ENCODE results near the gene RNF128.
A peak's percentile ranks its signal among the peaks of the same experiment; 100 is the strongest.
"Not testable (repeated sequence)": the region's sequence is repeated elsewhere in the genome, so short reads cannot be mapped to it uniquely, and the experiment has no call there.

The RNF128 gene

GRCh38 chrX:106725931-106726330, 570 bp upstream of the RNF128 start:
- H3K27ac Mint-ChIP-seq, result no peak overlapping the region
- H3K4me3 Mint-ChIP-seq, result peak overlapping the region; percentile 53
- no peaks in the 10 kb centered on the region for H3K36me3 Mint-ChIP-seq
- CTCF ChIA-PET, result no interaction called here
- peaks cover 8% of the 10 kb centered on the region for H3K4me1 Mint-ChIP-seq
- DNase-seq, result no peak
- H3K9me3 Mint-ChIP-seq, result no peaks in the 10 kb centered on the region
- peaks cover 37% of the 10 kb centered on the region for H3K27me3 Mint-ChIP-seq

- Mint-ChIP-seq H3K36me3 (no peaks in the 10 kb centered on the region), H3K4me1 (peaks cover 8% of the 10 kb centered on the region), H3K27ac (no peak overlapping the region), H3K27me3 (peaks cover 37% of the 10 kb centered on the region), H3K4me3 (no peak overlapping the region), H3K9me3 (no peaks in the 10 kb centered on the region)
- CTCF ChIA-PET, result no interaction called here
- no peak for DNase-seq
Measured at GRCh38 chrX:106728337-106728736, 1.8 kb downstream of the RNF128 start.

GRCh38 chrX:106730401-106730800, 3.9 kb downstream of the RNF128 start:
- no peak overlapping the region for H3K27ac Mint-ChIP-seq
- no peaks in the 10 kb centered on the region for H3K36me3 Mint-ChIP-seq
- no peak for DNase-seq
- peaks cover 29% of the 10 kb centered on the region for H3K27me3 Mint-ChIP-seq
- peaks cover 8% of the 10 kb centered on the region for H3K4me1 Mint-ChIP-seq
- CTCF ChIA-PET, result no interaction called here
- no peak overlapping the region for H3K4me3 Mint-ChIP-seq
- H3K9me3 Mint-ChIP-seq, result no peaks in the 10 kb centered on the region

GRCh38 chrX:106731590-106731989, 5.1 kb downstream of the RNF128 start:
- Mint-ChIP-seq H3K27me3 (peaks cover 19% of the 10 kb centered on the region), H3K4me3 (no peak overlapping the region), H3K9me3 (no peaks in the 10 kb centered on the region), H3K36me3 (no peaks in the 10 kb centered on the region), H3K4me1 (no peaks in the 10 kb centered on the region), H3K27ac (no peak overlapping the region)
- CTCF ChIA-PET, result no interaction called here
- DNase-seq, result no peak

DNA sequence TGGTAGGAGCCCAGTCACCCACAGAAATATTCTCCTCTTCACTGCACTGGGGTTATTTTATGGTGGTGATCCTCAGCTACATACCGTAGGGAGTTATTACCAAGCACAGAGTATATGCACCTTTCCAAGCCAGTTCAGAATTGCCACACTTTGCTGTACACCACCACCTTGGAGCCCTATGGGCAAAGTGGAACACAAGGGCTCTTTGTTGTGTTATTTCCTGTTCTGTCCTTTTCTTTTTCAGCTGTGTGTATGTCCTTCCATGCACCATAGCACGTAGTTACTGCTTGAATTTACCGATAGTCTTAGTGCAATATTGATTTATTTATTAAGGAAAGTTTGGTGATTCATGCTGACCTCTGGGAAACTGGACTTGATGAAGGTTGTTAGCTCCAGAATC, 8.3 kb downstream of the RNF128 start:
- Mint-ChIP-seq H3K4me3 (no peak overlapping the region), H3K9me3 (no peaks in the 10 kb centered on the region), H3K27me3 (no peaks in the 10 kb centered on the region)

GRCh38 chrX:106740193-106740780, 13.8 kb downstream of the RNF128 start:
- CTCF ChIA-PET, result no interaction called here
- no peaks in the 10 kb centered on the region for H3K9me3 Mint-ChIP-seq

More for the DNA sequence above, 8.3 kb downstream of the RNF128 start:
- DNase-seq, result no peak
- Mint-ChIP-seq H3K36me3 (no peaks in the 10 kb centered on the region), H3K4me1 (no peaks in the 10 kb centered on the region), H3K27ac (no peak overlapping the region)
- CTCF ChIA-PET, result no interaction called here

DNA sequence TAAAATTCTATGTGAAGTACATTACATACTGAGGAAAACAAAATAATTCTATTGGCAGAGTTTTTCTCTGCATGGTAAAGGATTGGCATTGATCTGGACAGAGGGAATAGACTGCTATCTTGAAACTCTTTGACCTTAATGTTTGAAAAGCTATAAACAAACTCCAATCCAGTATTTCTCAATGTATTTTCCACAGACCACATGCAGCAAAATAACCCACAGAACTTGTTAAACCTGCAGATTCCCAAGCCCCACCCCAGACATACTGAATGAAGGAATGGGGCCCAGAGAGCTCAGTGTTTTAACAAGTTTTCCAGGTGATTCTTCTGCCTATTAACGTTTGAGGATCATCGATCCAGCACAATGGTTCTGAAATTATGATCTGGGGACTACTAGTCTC, 15.7 kb downstream of the RNF128 start:
- Mint-ChIP-seq H3K4me3 (no peak overlapping the region), H3K4me1 (no peaks in the 10 kb centered on the region), H3K27me3 (no peaks in the 10 kb centered on the region), H3K27ac (no peak overlapping the region), H3K36me3 (no peaks in the 10 kb centered on the region), H3K9me3 (no peaks in the 10 kb centered on the region)
- CTCF ChIA-PET, result no interaction called here
- no peak for DNase-seq

More at GRCh38 chrX:106740193-106740780, 13.8 kb downstream of the RNF128 start:
- H3K27ac Mint-ChIP-seq, result no peak overlapping the region
- H3K4me1 Mint-ChIP-seq, result no peaks in the 10 kb centered on the region
- no peaks in the 10 kb centered on the region for H3K27me3 Mint-ChIP-seq
- no peak overlapping the region for H3K4me3 Mint-ChIP-seq
- H3K36me3 Mint-ChIP-seq, result no peaks in the 10 kb centered on the region
- no peak for DNase-seq

DNA sequence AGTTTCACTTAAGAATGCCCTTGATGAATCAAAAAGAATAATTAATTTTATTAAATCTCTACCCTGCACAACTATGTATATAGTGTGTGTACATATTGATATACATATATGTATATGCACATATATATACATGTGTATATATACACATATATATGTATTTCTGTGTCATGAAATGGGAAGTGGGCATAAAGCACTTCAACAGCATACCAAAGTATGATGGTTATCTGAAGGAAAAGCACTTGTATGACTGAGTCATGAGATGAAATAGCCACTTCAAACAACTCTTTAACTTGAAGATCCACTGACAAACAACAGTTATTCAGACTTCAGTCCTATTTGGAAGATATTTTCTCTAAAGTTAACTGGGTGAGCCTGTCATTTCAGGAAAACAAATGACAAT, 16.3 kb downstream of the RNF128 start:
- Mint-ChIP-seq H3K9me3 (no peaks in the 10 kb centered on the region), H3K27me3 (no peaks in the 10 kb centered on the region), H3K4me1 (no peaks in the 10 kb centered on the region), H3K36me3 (no peaks in the 10 kb centered on the region), H3K27ac (no peak overlapping the region), H3K4me3 (no peak overlapping the region)
- DNase-seq, result no peak
- CTCF ChIA-PET, result no interaction called here

GRCh38 chrX:106748377-106748776, 21.9 kb downstream of the RNF128 start:
- DNase-seq, result no peak
- CTCF ChIA-PET, result no interaction called here

DNA sequence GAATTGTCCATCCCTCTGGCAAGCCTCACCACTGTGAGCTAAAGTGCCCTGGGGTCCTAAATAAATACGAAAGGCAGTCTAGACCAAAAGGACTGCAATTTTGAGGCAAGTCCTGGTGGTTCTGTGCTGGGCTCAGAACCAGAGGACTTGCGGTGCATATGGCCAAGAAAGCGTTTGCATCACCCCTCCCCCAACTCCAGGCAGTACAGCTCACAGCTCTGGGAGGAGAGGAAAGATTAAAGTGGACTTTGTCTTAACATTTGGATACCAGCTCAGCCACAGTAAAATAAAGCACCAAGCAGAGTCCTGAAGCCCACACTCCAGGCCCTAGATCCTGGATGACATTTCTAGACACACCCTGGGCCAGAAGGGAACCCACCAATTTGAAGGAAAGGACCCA, 24.9 kb downstream of the RNF128 start:
- Mint-ChIP-seq H3K27ac (no peak overlapping the region), H3K9me3 (no peaks in the 10 kb centered on the region), H3K36me3 (no peaks in the 10 kb centered on the region), H3K4me3 (no peak overlapping the region), H3K4me1 (no peaks in the 10 kb centered on the region), H3K27me3 (no peaks in the 10 kb centered on the region)
- CTCF ChIA-PET, result no interaction called here
- DNase-seq, result no peak

More at GRCh38 chrX:106748377-106748776, 21.9 kb downstream of the RNF128 start:
- Mint-ChIP-seq H3K9me3 (no peaks in the 10 kb centered on the region), H3K27me3 (no peaks in the 10 kb centered on the region), H3K4me1 (no peaks in the 10 kb centered on the region), H3K36me3 (no peaks in the 10 kb centered on the region), H3K4me3 (no peak overlapping the region), H3K27ac (no peak overlapping the region)

GRCh38 chrX:106752101-106752678, 25.7 kb downstream of the RNF128 start:
- Mint-ChIP-seq H3K36me3 (no peaks in the 10 kb centered on the region), H3K9me3 (no peaks in the 10 kb centered on the region), H3K27me3 (no peaks in the 10 kb centered on the region), H3K27ac (no peak overlapping the region), H3K4me3 (no peak overlapping the region), H3K4me1 (no peaks in the 10 kb centered on the region)
- DNase-seq, result no peak
- CTCF ChIA-PET, result no interaction called here

- H3K4me3 Mint-ChIP-seq, H3K9me3 Mint-ChIP-seq, H3K36me3 Mint-ChIP-seq, H3K27ac Mint-ChIP-seq, DNase-seq, H3K27me3 Mint-ChIP-seq, CTCF ChIA-PET, H3K4me1 Mint-ChIP-seq: not testable (repeated sequence)
Measured at GRCh38 chrX:106769288-106769687, 42.8 kb downstream of the RNF128 start.

GRCh38 chrX:106774981-106775380, 48.5 kb downstream of the RNF128 start:
- H3K4me3 Mint-ChIP-seq, result no peak overlapping the region
- H3K27me3 Mint-ChIP-seq, result no peaks in the 10 kb centered on the region
- no peaks in the 10 kb centered on the region for H3K4me1 Mint-ChIP-seq
- H3K36me3 Mint-ChIP-seq, result no peaks in the 10 kb centered on the region
- no peak overlapping the region for H3K27ac Mint-ChIP-seq
- no peak for DNase-seq
- H3K9me3 Mint-ChIP-seq, result no peaks in the 10 kb centered on the region
- CTCF ChIA-PET, result no interaction called here

DNA sequence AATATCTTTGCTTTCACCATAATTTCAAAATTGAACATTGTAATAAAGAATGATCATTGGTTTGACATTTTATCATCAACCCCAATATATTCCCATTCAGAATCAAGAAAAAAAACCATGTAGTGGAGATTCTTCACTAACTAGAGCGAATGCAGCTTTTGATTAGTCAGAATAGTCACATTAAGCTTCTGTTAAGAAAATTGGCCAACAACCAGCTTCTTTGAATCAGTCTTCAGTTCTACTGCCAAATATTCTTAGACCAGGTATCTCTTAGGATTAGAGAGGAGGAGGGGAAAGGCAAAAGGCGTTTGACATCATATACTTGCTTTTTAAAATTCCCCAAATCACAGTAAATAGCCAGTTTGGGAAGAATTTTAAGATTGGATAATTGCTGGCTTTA, 53.8 kb downstream of the RNF128 start:
- Mint-ChIP-seq H3K9me3 (no peaks in the 10 kb centered on the region), H3K27ac (no peak overlapping the region)
- CTCF ChIA-PET, result no interaction called here

DNA sequence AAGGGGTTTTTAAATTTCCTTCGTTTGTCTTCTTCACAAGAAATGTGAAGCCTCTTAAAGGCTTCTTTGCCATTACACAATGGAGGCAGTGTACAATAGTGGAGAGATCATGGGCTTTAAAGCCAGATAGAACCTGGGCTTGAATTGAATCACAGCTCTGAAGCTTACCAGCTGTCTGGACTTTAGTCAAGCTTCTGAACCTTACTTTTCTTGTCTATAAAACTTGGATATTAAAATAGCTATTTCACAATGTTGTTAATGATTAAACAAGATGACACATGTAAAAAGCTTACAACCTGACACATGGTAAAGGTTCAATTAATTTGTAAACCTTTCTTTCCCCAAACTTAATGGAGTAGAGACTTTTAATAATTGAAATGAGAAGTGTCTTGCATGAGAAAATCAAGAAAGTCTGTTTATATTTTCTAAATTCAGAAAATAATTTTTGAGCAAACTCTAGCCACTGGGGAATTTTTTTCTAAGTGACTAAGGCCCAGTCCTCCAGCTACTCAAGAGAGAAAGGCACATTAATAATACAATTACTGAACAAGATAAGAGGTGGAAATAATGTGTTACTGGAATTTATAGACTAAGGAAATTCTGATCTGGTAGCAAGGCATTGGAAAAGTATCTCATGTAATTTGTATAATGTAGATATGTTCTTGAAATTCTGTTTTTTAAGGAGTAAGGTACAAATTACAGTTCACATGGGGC, 54.3 kb downstream of the RNF128 start:
- H3K27ac Mint-ChIP-seq, result no peak overlapping the region
- no peaks in the 10 kb centered on the region for H3K27me3 Mint-ChIP-seq
- no peaks in the 10 kb centered on the region for H3K4me1 Mint-ChIP-seq
- no peak overlapping the region for H3K4me3 Mint-ChIP-seq
- no peaks in the 10 kb centered on the region for H3K36me3 Mint-ChIP-seq
- H3K9me3 Mint-ChIP-seq, result no peaks in the 10 kb centered on the region
- CTCF ChIA-PET, result no interaction called here
- no peak for DNase-seq

More for the DNA sequence above, 53.8 kb downstream of the RNF128 start:
- no peak overlapping the region for H3K4me3 Mint-ChIP-seq
- no peaks in the 10 kb centered on the region for H3K27me3 Mint-ChIP-seq
- H3K36me3 Mint-ChIP-seq, result no peaks in the 10 kb centered on the region
- H3K4me1 Mint-ChIP-seq, result no peaks in the 10 kb centered on the region
- no peak for DNase-seq

Data from activated naive CD4-positive, alpha-beta T cell treated with anti-CD3 and anti-CD28 coated beads, Interleukin-2, amount 10 ng/mL, durations not matched to agents 7 days and 5 days (primary cell).